Endometrial microvascular endothelial cells (primary cell): ENCODE results near the gene ATXN2. TPM values are rescaled to one million over a fixed set of nuclear protein-coding genes. Genes with fewer than 3 reads are reported as not detected.

Experiments
- in situ Hi-C: cut with HindIII; loops from 2 replicates; pipeline ENCODE4 v1.10.0; 2017; ENCODE audit warnings: low sequenced_read_pairs, low pct_unique_long_range_greater_than_20kb; ENCODE audit errors: inconsistent ontology term
- total RNA-seq: library from RNA; depleted of rRNA; stranded (reverse); fragments of >200 nt; gene quantifications from one replicate; pipeline ENCODE4 v1.2.3, GENCODE V29; 2015; ENCODE audit errors: inconsistent ontology term

ATXN2 gene
- total RNA-seq, 1 donor from 2014 or later, result 22.0 TPM

DNA sequence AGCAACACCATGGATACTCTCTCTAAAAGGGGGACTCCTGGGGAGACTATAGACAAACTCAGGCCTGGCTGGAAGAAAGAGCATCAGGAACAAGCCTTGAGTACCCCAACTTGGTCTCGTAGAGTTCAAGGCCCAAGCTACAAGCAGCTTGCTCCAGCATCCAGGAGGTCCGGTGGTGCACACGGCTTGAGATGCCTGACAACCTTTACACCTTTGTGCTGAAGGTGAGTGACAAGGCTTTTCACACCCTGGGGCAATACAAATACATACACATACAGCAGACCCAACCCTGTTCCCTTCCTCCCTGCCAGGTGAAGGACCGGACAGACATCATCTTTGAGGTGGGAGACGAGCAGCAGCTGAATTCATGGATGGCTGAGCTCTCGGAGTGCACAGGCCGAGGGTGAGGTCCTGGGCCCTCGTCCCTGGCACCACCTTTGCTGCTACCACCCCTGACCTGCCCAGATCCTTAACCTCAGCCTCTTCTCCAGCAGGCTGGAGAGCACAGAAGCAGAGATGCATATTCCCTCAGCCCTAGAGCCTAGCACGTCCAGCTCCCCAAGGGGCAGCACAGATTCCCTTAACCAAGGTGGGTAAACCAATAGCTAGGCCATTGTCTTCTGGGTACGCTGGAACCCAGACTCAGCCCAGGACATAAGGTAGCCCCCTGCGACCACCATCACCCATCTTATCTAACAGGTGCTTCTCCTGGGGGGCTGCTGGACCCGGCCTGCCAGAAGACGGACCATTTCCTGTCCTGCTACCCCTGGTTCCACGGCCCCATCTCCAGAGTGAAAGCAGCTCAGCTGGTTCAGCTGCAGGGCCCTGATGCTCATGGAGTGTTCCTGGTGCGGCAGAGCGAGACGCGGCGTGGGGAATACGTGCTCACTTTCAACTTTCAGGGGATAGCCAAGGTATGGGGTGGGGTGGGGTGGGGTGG lies 152.2 kb downstream of the ATXN2 start:
- in situ Hi-C loops, result no loop called here

DNA sequence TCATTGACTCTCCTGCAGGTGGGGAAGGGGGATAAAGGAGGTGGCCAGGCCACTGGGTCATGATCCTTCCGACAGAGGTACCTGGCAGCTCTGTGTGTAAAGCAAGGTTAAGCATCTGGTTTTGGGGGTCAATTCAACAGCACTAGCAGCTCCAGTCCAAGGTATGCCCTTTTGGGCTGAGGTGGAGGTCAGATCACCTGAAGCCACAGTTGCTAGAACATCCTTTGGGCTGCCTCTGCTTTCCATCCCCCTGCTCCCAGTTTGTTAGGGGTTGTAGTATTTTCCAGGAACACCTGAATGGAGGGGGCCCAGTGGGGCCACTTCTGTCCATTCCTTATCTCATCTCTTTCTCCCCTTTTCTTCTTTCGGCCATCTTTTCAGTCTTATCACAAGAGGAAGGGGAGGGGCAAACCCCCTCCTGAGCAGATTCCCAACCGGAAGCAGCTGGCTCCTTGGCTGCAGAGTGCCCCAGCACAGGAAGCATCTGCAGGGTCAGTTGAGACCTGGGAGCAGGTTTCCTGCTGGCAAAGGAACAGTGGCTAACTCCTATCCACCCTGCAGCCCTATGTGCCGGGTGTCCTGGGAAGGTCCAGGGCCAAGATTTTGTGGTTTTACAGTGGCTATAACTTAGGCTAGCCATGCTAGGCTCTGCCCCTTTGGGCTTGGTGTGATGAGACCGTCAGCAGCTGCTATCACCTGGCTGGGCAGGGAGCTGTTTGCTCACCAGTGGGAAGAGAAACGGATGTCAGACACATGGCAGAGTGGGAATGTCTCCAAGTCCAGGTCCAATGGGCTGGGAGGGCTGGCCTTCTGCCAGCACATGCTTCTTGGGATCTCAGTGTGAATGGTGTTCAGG lies 153.2 kb downstream of the ATXN2 start:
- in situ Hi-C loops, result no loop called here

DNA sequence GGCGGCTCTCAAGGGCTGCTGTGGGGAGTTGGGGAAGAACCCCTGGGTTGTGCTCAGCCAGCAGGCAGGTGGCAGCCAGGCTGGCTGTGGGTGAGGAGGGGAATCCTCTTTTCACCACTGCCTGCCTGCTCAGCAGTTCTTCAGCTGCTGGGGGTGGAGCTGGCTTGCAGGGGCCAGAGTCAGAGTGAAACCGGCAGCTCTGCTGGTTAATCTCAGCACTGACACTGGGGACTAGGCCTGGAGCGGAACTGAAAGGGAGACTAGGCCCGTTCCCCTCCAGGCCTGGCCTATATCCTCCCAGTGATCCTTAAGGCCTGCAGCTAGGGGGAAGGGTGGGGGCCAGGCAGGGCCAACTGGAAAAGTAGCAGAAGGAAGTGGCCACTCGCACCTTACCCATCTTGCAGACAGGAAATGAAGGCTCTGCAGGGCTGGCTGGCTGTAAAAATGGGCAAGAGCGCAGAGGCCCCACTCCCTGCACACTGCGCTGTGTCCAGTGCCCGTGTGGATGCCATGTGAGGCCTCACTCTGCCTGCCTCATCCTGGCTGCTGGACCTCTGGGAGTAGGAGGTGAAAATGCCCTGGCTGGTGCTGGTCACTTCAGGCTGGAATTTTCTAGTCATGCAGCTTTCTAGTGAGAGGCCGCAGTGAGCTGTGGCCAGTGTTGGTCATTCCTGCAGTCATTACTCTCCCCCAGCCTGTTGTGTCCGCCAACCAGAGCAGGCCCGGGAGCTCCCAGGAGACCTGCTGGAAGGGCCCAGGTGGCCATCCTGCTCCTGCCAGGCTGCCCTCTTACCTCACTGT lies 154.0 kb downstream of the ATXN2 start:
- in situ Hi-C loops, result no loop called here

DNA sequence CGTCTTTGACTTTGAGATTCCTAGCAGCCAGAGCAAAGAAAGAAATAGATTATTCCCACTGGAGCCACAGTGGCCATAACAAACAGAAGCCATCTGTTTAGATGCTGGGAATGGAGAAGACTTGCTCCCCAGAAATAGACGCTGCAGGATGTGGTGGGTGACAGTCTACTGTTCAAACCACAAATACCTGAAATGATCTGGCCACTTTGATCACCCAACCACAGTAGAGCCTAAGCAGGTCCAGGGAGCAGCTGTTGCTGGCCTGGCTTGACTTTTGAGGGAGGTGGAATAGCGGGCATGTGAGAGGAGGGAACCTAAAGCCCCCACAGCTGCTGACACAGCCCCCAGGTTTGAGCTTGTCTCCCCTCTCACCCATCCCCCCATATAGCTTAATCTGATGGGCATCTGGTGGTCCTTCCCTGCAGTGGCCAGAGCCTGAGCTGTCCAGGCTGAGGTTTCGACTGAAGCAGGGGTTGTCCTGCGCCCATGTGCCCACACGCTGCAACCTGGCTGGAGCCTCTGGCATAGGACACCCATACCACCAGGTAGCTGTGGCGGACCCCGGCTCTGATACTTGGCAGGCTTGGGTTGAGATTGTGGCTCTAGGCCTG lies 154.7 kb downstream of the ATXN2 start:
- in situ Hi-C loops, result no loop called here

DNA sequence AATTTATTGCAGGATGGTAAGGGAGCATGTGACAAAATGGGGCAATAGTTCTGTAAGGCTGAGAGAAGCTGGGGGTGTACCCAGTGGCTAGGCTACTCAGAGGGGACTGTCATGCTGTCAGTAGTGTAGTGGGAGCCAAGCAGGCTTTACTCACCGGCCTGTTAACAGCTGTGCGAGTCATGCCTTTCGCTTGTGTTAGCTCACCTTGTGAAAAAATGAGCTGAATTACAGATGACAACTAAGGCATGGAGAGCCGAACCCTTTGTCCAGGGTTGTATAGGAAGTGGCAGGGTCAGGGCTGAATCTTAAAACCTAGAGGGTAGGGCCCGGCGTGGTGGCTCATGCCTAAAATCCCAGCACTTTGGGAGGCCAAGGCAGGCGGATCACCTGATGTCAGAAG lies 155.5 kb downstream of the ATXN2 start:
- in situ Hi-C loops, result no loop called here

DNA sequence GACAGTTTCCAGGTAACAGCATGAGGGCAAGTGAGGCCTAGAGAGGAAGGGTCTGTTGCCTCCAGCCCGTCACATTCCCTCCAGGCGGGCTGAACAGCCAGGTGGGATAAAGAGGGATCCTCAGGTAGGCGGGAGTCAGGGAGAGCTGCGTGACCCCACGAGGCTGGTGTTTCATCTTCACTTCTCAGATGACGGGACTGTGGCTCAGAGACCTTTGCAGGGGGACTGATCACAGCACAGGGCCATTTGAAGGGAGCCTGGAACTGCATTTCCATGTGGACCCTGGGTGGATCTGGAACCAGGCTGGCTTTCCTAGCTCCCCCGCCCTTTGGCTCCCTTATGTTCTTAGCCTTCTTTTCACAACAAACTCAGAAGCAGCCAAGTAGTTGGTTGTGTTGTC lies 156.0 kb downstream of the ATXN2 start:
- in situ Hi-C loops, result no loop called here

DNA sequence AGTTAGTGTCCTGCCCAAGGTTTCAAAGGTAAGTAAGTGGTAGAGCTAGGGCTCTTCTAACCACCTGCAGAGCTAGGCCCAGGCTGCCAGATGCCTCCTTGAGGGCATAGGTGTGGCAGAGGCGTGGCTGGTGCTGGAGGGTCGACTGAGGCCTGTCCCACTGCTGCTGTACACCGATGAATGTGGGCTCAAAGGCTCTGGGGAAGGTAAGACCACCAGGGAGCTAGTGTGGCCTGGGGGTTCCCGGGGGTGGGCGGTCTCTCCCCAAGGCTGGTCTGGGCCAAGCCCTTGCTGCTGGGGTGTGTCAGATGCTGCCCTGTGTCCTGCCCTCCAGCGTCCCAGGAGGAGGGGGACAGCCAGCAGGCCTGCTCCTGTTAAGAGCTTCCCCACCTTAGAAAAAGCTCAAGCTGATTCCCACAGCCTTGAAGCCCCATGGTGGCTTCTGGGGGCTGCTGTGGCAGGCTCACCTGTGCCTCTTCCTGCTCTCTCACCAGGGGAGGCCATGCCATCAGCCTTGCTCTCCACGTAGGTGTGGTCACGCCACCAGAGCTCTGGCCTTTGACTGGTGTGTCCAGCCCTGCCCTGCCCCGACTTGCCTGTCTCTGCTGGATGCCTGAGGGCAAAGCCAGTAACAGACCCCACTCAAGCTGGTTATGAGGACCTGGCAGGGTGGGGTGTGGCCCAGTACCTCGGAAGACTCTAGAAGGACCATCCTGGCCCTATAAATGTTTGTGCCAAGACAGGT lies 156.6 kb downstream of the ATXN2 start:
- in situ Hi-C loops, result no loop called here

DNA sequence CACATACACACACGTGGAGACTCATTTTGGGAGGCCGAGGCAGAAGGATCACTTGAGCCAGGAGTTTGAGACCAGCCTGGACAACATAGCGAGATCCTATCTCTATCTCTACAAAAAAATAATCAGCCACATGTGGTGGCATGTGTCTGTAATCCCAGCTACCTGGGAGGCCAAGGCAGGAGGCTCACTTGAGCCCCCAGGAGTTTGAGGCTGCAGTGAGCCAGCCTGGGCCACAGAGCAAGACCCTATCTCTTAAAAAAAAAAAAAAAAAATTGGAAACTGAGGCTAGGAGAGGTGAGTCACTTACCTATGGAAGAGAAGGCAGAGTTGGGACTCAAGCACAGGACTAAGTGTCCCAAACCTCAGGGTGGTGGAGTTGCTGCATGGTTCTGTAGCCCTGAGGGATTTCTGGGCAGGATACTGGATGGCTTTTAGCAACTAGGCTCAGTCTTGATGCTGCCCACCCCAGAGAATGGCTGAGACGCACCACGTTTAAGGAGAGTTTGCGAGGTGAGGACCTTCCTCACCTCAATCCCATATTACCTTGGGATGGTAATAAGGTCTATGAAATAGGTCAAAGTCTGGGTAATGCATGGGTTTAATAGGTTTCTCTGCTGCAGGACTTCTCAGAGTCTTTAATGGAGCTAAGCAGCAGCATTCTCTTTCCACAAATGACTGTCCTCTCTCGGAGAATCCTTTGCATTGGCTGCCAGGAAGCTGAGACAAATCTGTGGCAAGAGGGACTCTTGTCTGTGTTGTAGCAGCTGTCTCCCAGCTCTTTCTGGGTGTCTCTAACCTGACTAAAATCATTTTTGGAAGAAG lies 157.8 kb downstream of the ATXN2 start:
- in situ Hi-C loops, result no loop called here

DNA sequence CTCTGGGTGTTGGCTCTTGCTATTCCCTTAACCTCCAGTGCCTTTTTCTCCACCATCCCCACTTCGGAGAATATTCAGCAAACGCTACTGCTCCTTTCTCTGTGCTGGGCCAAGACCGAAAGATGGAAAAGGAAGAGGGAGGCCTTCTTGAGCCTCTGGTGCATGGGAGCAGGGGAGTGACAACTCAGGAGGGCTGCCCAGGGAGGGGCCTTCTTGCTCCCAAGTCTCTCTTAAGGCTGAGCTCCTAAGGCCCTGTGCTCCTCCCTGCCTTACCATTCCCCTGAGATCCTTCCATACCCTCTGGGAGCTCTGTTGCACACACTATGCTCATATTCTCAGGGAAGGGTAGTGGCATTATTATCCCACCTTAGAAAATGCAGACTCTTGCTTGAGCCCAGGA lies 158.5 kb downstream of the ATXN2 start:
- in situ Hi-C loops, result no loop called here

DNA sequence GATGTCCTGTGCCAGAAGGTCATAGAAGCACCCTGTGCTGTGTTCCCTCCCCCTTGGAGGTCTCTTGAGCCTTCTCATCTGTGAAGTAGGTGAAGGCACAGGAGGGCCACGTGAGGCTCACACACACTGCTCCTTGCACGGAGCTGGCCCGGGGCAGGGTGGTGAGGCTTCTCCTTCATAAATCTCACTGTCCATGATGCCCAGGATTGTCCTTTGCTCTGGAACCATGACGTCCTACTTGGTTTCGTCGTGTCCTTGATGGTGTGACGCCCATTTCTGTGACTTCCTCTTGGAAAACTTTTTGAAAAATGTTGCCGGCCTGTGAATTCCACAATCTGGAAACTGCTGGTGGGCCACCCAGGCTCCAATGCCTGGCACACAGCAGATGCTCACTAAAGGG lies 159.0 kb downstream of the ATXN2 start:
- in situ Hi-C loops, result no loop called here

DNA sequence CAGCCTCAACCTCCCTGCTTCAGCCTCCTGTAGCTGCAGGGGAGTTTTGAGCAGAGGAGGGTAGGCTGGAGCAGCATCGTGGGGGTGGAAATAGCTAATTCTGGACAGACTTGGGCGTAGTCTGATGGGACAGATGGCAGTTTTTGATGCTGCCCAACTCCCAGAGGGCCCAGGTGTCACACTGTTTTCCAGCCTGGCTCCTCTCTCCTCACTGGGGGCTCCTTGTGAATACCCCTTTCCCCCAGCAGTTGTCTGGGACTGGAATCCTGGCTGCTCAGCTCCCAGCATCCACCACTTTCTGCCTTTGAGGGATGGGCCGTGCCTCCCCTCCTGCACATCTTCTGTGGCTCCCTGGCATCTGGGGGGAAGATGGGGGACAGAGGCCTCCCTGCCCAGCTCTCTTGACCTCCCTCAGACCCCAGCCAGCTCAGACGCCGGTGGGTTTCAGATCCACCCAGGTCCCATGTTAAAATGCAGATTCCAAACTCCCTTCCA lies 159.4 kb downstream of the ATXN2 start:
- in situ Hi-C loops, result no loop called here

DNA sequence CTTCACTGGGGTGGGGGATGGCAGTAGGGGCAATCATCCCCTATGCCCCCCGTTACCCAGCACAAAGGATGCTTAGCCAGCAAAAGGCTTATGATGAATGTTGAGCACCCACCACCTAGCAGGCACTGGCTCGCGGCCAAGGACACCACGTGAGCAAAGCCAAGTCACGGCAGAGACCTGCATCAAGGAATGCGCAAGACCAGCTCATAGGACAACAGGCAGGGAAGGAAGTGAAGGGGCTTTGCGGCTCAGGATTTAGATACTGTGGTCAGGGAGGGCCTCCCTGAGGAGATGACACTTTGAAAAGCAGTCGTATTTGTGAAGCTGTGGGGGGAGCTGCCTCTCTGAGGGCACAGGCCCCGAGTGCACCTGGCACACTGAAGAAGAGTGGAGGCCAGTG lies 160.6 kb downstream of the ATXN2 start:
- in situ Hi-C loops, result no loop called here

DNA sequence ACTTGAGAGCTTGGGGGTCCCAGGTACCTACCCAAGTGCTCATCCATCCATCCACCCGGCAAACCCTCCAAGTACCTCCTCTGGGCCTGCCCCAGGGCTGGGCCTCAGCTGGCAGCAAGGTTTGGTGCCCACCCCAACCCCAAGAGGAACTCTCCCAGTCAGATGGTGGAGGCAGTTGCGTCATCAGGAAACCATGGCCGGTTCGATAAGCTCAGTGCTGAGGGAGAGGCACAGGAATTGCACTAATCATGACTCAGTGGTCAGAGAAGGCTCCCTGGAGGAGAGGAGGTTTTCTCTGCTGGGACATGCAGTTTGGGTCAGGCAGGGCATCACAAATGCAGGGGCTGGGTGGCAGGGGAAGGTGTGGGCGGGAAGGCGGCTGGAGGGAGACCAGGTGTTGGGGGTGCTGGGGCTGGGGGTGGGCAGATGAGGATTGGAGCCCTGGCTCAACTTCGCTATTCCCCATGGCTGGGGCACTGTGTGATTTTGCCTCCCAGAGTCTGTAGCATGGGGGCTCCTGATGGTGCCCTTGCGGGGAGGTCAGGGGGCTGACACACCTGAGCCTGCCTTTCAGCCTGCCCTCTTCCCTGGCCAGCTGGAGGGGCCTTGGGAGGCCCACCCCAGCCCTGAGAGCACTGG lies 161.2 kb downstream of the ATXN2 start:
- in situ Hi-C loops, result no loop called here

DNA sequence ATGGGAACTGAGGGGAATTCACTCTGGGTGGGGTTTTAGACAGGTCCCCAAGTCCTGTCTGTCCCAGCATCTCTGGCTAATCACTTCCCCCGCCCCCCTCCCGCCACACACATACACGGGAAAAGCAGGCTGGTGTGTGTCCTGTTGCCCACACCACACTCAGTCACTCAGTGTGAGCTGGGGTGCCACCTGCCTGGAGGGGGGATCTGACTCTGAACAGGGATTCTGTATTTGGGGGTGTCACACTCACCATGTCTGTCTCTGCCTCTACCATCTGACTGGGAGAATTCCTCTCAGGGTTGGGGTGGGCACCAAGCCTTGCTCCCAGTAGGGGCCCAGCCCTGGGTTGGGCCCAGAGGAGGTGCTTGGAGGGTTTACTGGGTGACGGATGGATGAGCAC lies 162.3 kb downstream of the ATXN2 start:
- in situ Hi-C loops, result no loop called here

DNA sequence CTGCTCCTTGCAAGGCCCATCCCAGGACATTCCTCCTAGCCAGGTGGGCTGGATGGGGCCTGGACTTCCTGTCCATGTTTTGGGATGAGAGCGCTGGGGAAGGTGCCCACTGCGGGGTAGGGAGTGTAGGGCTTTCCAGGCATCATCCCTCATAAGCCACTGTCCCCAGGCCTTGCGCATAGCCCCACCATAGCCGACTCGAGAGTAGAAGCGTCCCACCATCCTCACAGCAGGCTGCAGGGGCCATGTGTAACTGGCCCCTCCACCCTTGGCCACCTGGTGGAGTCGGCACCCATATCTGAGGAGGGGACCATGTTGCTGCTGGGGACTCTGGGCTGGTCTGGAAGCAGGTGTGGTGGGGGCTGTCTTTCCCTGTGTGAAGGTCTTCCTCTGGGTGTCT lies 162.8 kb downstream of the ATXN2 start:
- in situ Hi-C loops, result no loop called here

DNA sequence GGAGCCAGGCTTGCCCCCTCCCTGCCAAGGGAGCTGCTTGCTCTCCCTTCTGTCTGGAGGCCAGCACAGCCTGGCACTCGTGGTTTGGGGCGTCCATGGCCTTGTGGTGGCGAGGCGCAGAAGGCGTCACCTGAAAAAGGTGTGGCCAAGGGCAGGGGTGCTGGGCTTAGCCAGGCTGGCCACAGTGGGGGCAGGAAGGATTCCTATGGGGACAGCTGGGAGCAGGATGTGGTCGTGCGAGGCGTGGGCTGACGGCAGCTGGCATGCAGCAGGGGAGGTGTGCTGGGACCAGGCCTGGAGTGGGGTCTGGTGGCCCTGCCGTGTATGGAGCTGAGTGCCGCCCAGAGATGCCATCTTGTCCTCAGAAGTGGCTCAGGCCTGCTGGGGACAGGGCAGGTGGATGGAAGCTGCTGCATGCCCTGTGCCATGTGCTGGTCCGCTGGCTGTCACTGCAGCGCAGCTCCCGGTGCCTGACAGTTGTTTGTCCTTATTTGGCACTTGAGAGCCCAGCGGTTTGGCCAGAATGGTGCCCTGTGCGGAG lies 163.4 kb downstream of the ATXN2 start:
- in situ Hi-C loops, result no loop called here
